Mesenchymal stem cell (in vitro differentiated cells and primary cell): Measurements from ENCODE around the gene LAMB2.
A peak's percentile ranks its signal among the peaks of the same experiment; 100 is the strongest.

Source experiments
- DNase-seq: peaks from one replicate; pipeline ENCODE4 v3.0.0-alpha.2; 2013
- H2AFZ ChIP-seq: one replicate; pipeline ENCODE4 v1.6.1; 2013; ENCODE audit warnings: low read depth, mild to moderate bottlenecking, control low read depth, inconsistent platforms, low read length, moderate library complexity
- H2AK5ac ChIP-seq: 2 replicates; pipeline ENCODE4 v1.6.1; 2013; ENCODE audit warnings: low read length, moderate library complexity, mild to moderate bottlenecking, inconsistent platforms; ENCODE audit not compliant: severe bottlenecking
- H2BK120ac ChIP-seq: one replicate; pipeline ENCODE4 v1.6.1; 2013; ENCODE audit warnings: low read depth, mild to moderate bottlenecking, inconsistent platforms, low read length, moderate library complexity
- H2BK12ac ChIP-seq, 2 experiments: one replicate each; pipeline ENCODE4 v1.6.1; 2013; ENCODE audit warnings: inconsistent platforms in 2 of 2, low read length in 2 of 2, mild to moderate bottlenecking in 2 of 2, moderate library complexity in 2 of 2, control low read depth in 1 of 2
- H2BK15ac ChIP-seq: one replicate; pipeline ENCODE4 v1.6.1; 2013; ENCODE audit warnings: mild to moderate bottlenecking, low read depth, inconsistent platforms; ENCODE audit not compliant: poor library complexity, severe bottlenecking
- H2BK5ac ChIP-seq: 2 replicates; pipeline ENCODE4 v1.6.1; 2013; ENCODE audit warnings: low read depth, mild to moderate bottlenecking, low read length, control low read depth, inconsistent platforms; ENCODE audit not compliant: poor library complexity, severe bottlenecking
- H3K14ac ChIP-seq, 2 experiments: one replicate each; pipeline ENCODE4 v1.6.1; 2013; ENCODE audit warnings: inconsistent platforms in 2 of 2, low read length in 2 of 2, control low read depth in 1 of 2, mild to moderate bottlenecking in 1 of 2, moderate library complexity in 1 of 2
- H3K18ac ChIP-seq, 2 experiments: one replicate each; pipeline ENCODE4 v1.6.1; 2013; ENCODE audit warnings: inconsistent platforms in 2 of 2, low read length in 2 of 2, control low read depth in 1 of 2, low read depth in 1 of 2, mild to moderate bottlenecking in 1 of 2
- H3K23ac ChIP-seq, 2 experiments: one replicate each; pipeline ENCODE4 v1.6.1; 2013; ENCODE audit warnings: inconsistent platforms in 2 of 2, low read length in 2 of 2, mild to moderate bottlenecking in 2 of 2, moderate library complexity in 2 of 2, control low read depth in 1 of 2
- H3K27ac ChIP-seq: 2 replicates; pipeline ENCODE4 v1.5.1; 2013; ENCODE audit warnings: mild to moderate bottlenecking, moderate library complexity, low read length, control low read depth, inconsistent platforms; ENCODE audit not compliant: poor library complexity, severe bottlenecking
- H3K27me3 ChIP-seq, 2 experiments: 2 replicates each; pipeline versions ENCODE4 v1.6.1 to v1.7.0; 2013; ENCODE audit warnings: low read length in 2 of 2, mild to moderate bottlenecking in 2 of 2, moderate library complexity in 2 of 2, control low read depth in 1 of 2, inconsistent platforms in 1 of 2; ENCODE audit not compliant: control insufficient read depth in 1 of 2, insufficient read depth in 1 of 2
- H3K36me3 ChIP-seq, 2 experiments: 2 replicates each; pipeline versions ENCODE4 v1.6.1 to v1.7.0; 2013; ENCODE audit warnings: low read length in 2 of 2, control low read depth in 1 of 2, inconsistent platforms in 1 of 2, low read depth in 1 of 2, mild to moderate bottlenecking in 1 of 2; ENCODE audit not compliant: insufficient read depth in 2 of 2, control insufficient read depth in 1 of 2
- H3K4ac ChIP-seq, 2 experiments: one replicate each; pipeline ENCODE4 v1.6.1; 2013; ENCODE audit warnings: inconsistent platforms in 2 of 2, low read length in 2 of 2, mild to moderate bottlenecking in 2 of 2, moderate library complexity in 2 of 2, control low read depth in 1 of 2, low read depth in 1 of 2
- H3K4me1 ChIP-seq: 2 replicates; pipeline ENCODE4 v1.6.1; 2013; ENCODE audit warnings: low read depth, low read length, control low read depth; ENCODE audit not compliant: control insufficient read depth, insufficient read depth
- H3K4me2 ChIP-seq: 2 replicates; pipeline ENCODE4 v1.6.1; 2013; ENCODE audit warnings: low read length, mild to moderate bottlenecking, inconsistent platforms; ENCODE audit not compliant: poor library complexity, severe bottlenecking
- H3K4me3 ChIP-seq, 2 experiments: 2 replicates each; pipeline versions ENCODE4 v1.5.1 to v1.7.0; 2013; ENCODE audit warnings: low read length in 2 of 2, mild to moderate bottlenecking in 2 of 2, control low read depth in 1 of 2, low read depth in 1 of 2; ENCODE audit not compliant: insufficient read depth in 1 of 2
- H3K79me1 ChIP-seq: replicated peaks from 2 replicates; pipeline ENCODE4 v1.6.1; 2013; ENCODE audit warnings: mild to moderate bottlenecking, control low read depth, low read length, inconsistent platforms; ENCODE audit not compliant: poor library complexity, severe bottlenecking
- H3K9ac ChIP-seq: 2 replicates; pipeline ENCODE4 v1.7.0; 2013; ENCODE audit warnings: mild to moderate bottlenecking, low read length, moderate library complexity
- H3K9me3 ChIP-seq: 2 replicates; pipeline ENCODE4 v1.7.0; 2013; ENCODE audit warnings: mild to moderate bottlenecking, low read length; ENCODE audit not compliant: control insufficient read depth
- H4K8ac ChIP-seq: one replicate; pipeline ENCODE4 v1.6.1; 2013; ENCODE audit warnings: inconsistent platforms, mild to moderate bottlenecking, low read length, moderate library complexity
- H4K91ac ChIP-seq: one replicate; pipeline ENCODE4 v1.6.1; 2013; ENCODE audit warnings: mild to moderate bottlenecking, low read length, inconsistent platforms
- WGBS: methylation state at CpG from one replicate; pipeline ENCODE4 v1.1.7; 2013; ENCODE audit warnings: mixed read lengths; 5-methylcytosine and 5-hydroxymethylcytosine counted together

LAMB2 gene

GRCh38 chr3:49161197-49161596 is 28.3 kb upstream of the LAMB2 start:
- Histone ChIP-seq H3K79me1 (peaks cover 30% of the 10 kb centered on the region), H3K18ac (no peak overlapping the region), H3K4me1 (peaks cover 20% of the 10 kb centered on the region), H4K8ac (no peak overlapping the region), H3K4me2 (no peak overlapping the region), H3K9ac (no peak overlapping the region), H3K27ac (no peak overlapping the region), H2BK15ac (no peak overlapping the region), H2BK12ac (no peak overlapping the region), H2BK5ac (no peak overlapping the region), H2BK120ac (no peak overlapping the region), H3K4ac (no peak overlapping the region), H4K91ac (no peak overlapping the region), H3K14ac (no peak overlapping the region), H3K36me3 (peaks cover 31 to 33% of the 10 kb centered on the region in 2 experiments), H3K9me3 (no peaks in the 10 kb centered on the region), H2AFZ (no peak overlapping the region), H3K23ac (no peak overlapping the region), H2AK5ac (no peak overlapping the region), H3K4me3 (no peak overlapping the region), H3K27me3 (no peaks in the 10 kb centered on the region)
- no peak for DNase-seq
- 100% methylated on average over 2 of the region's 2 CpGs for WGBS

GRCh38 chr3:49158792-49159191 is 25.9 kb upstream of the LAMB2 start:
- peaks cover 11% of the 10 kb centered on the region for H3K4me1 ChIP-seq
- H3K79me1 ChIP-seq = peaks cover 27% of the 10 kb centered on the region
- no peak overlapping the region for H4K91ac ChIP-seq
- no peaks in the 10 kb centered on the region for H3K9me3 ChIP-seq
- H4K8ac ChIP-seq = no peak overlapping the region
- no peak overlapping the region for H2BK5ac ChIP-seq
- H3K4me2 ChIP-seq = no peak overlapping the region
- H2AFZ ChIP-seq = no peak overlapping the region
- no peak for DNase-seq
- WGBS = 66% methylated on average over 2 of the region's 2 CpGs
- H2AK5ac ChIP-seq = no peak overlapping the region
- H3K27me3 ChIP-seq = no peaks in the 10 kb centered on the region
- H3K18ac ChIP-seq = no peak overlapping the region
- peaks cover 26 to 28% of the 10 kb centered on the region in 2 experiments for H3K36me3 ChIP-seq
- H2BK120ac ChIP-seq = no peak overlapping the region
- H3K4ac ChIP-seq = no peak overlapping the region
- H3K9ac ChIP-seq = no peak overlapping the region
- H3K23ac ChIP-seq = no peak overlapping the region
- H3K14ac ChIP-seq = no peak overlapping the region
- H2BK12ac ChIP-seq = no peak overlapping the region
- H3K4me3 ChIP-seq = no peak overlapping the region
- H2BK15ac ChIP-seq = no peak overlapping the region
- no peak overlapping the region for H3K27ac ChIP-seq

GRCh38 chr3:49158103-49158709 is 25.4 kb upstream of the LAMB2 start:
- Histone ChIP-seq H2BK120ac (no peak overlapping the region), H3K79me1 (peaks cover 21% of the 10 kb centered on the region), H3K23ac (no peak overlapping the region), H3K18ac (no peak overlapping the region), H3K27me3 (no peaks in the 10 kb centered on the region), H2BK5ac (no peak overlapping the region), H2AK5ac (peak overlapping the region; percentile 18), H3K9me3 (no peaks in the 10 kb centered on the region), H3K9ac (no peak overlapping the region), H3K14ac (no peak overlapping the region), H3K36me3 (peaks cover 20 to 22% of the 10 kb centered on the region in 2 experiments), H4K8ac (no peak overlapping the region), H3K4me2 (no peak overlapping the region), H4K91ac (no peak overlapping the region), H3K4ac (no peak overlapping the region), H2BK15ac (no peak overlapping the region), H2BK12ac (no peak overlapping the region), H2AFZ (no peak overlapping the region), H3K27ac (no peak overlapping the region), H3K4me3 (no peak overlapping the region), H3K4me1 (peaks cover 10% of the 10 kb centered on the region)
- no peak for DNase-seq
- 41% methylated on average over 3 of the region's 5 CpGs for WGBS

GRCh38 chr3:49157289-49157688 is 24.4 kb upstream of the LAMB2 start:
- H2AFZ ChIP-seq = no peak overlapping the region
- no peak overlapping the region for H3K4me2 ChIP-seq
- H4K8ac ChIP-seq = no peak overlapping the region
- H3K27me3 ChIP-seq = no peaks in the 10 kb centered on the region
- H2AK5ac ChIP-seq = no peak overlapping the region
- H2BK5ac ChIP-seq = no peak overlapping the region
- no peak overlapping the region for H3K18ac ChIP-seq
- H3K9ac ChIP-seq = no peak overlapping the region
- peaks cover 10% of the 10 kb centered on the region for H3K4me1 ChIP-seq
- no peak overlapping the region for H2BK12ac ChIP-seq
- no peak for DNase-seq
- H3K27ac ChIP-seq = no peak overlapping the region
- H4K91ac ChIP-seq = no peak overlapping the region
- WGBS = no CpG with 5 or more reads among the region's 1 CpG
- H3K79me1 ChIP-seq = peaks cover 14% of the 10 kb centered on the region
- H3K4me3 ChIP-seq = no peak overlapping the region
- no peak overlapping the region for H3K23ac ChIP-seq
- H2BK120ac ChIP-seq = no peak overlapping the region
- H3K14ac ChIP-seq = no peak overlapping the region
- H3K36me3 ChIP-seq = peaks cover 13% of the 10 kb centered on the region in 2 experiments
- no peaks in the 10 kb centered on the region for H3K9me3 ChIP-seq
- no peak overlapping the region for H2BK15ac ChIP-seq
- H3K4ac ChIP-seq = no peak overlapping the region
